Osteoblast (primary cell): ENCODE data around the gene DMWD. TPM values are rescaled to one million over a fixed set of nuclear protein-coding genes. Genes with fewer than 3 reads are reported as not detected.

Source experiments
- DNase-seq: peaks from one replicate; pipeline ENCODE4 v3.0.0; 2011; ENCODE audit warnings: low spot score, mixed read lengths; ENCODE audit not compliant: insufficient read length; ENCODE audit errors: missing footprints
- H2AFZ ChIP-seq: 2 replicates; pipeline ENCODE4 v1.6.0; 2011; ENCODE audit warnings: mild to moderate bottlenecking, low read length
- H3K27ac ChIP-seq: 2 replicates; pipeline ENCODE4 v1.5.1; 2011; ENCODE audit warnings: mild to moderate bottlenecking, low read depth, low read length, moderate library complexity
- H3K27me3 ChIP-seq: 2 replicates; pipeline ENCODE4 v1.6.0; 2012; ENCODE audit warnings: mild to moderate bottlenecking, control low read depth, inconsistent platforms, low read length, moderate library complexity; ENCODE audit not compliant: insufficient read depth
- H3K36me3 ChIP-seq: 2 replicates; pipeline ENCODE4 v1.5.1; 2011; ENCODE audit warnings: mild to moderate bottlenecking, low read length, control low read depth, moderate library complexity; ENCODE audit not compliant: insufficient read depth
- H3K4me1 ChIP-seq: 2 replicates; pipeline ENCODE4 v1.5.1; 2011; ENCODE audit warnings: mild to moderate bottlenecking, low read length, control low read depth, moderate library complexity; ENCODE audit not compliant: insufficient read depth
- H3K4me2 ChIP-seq: 2 replicates; pipeline ENCODE4 v1.6.0; 2011; ENCODE audit warnings: mild to moderate bottlenecking, low read length; ENCODE audit not compliant: insufficient read depth
- H3K4me3 ChIP-seq: fragments of 200-600 bp; sonication (generic); 3 replicates; pipeline ENCODE4 v1.5.1; 2012; ENCODE audit warnings: mild to moderate bottlenecking, low read length, inconsistent platforms; ENCODE audit not compliant: insufficient read depth
- H3K79me2 ChIP-seq: 2 replicates; pipeline ENCODE4 v1.6.0; 2012; ENCODE audit warnings: mild to moderate bottlenecking, low read length, control low read depth, inconsistent platforms; ENCODE audit not compliant: insufficient read depth
- H3K9me3 ChIP-seq: 2 replicates; pipeline ENCODE4 v1.5.1; 2011; ENCODE audit warnings: low read depth, low read length, control low read depth
- H4K20me1 ChIP-seq: 2 replicates; pipeline ENCODE4 v1.6.0; 2012; ENCODE audit warnings: mild to moderate bottlenecking, low read length, control low read depth; ENCODE audit not compliant: insufficient read depth
- total RNA-seq: library from RNA; depleted of rRNA; stranded (reverse); fragments of >200 nt; gene quantifications from 2 replicates; pipeline ENCODE4 v1.2.3, GENCODE V29; 2012
- TF ChIP-seq, protein P1 (sequence below): IDR thresholded peaks from 2 replicates; pipeline ENCODE4 v1.5.1; 2011; ENCODE audit warnings: mild to moderate bottlenecking, low read depth, low read length, moderate library complexity; ENCODE audit errors: extremely low read depth

Gene DMWD
- total RNA-seq, 1 donor: 48.5 TPM

DNA sequence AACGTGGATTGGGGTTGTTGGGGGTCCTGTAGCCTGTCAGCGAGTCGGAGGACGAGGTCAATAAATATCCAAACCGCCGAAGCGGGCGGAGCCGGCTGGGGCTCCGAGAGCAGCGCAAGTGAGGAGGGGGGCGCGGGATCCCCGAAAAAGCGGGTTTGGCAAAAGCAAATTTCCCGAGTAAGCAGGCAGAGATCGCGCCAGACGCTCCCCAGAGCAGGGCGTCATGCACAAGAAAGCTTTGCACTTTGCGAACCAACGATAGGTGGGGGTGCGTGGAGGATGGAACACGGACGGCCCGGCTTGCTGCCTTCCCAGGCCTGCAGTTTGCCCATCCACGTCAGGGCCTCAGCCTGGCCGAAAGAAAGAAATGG is 22.8 kb downstream of the DMWD start:
- peak overlapping the region; percentile 87 for H3K4me2 ChIP-seq
- H2AFZ ChIP-seq: no peak overlapping the region
- H4K20me1 ChIP-seq: peaks cover 11% of the 10 kb centered on the region
- H3K4me3 ChIP-seq: peak overlapping the region; percentile 76
- DNase-seq: no peak
- peak overlapping the region; percentile 69 for H3K27ac ChIP-seq
- H3K36me3 ChIP-seq: peaks cover 31% of the 10 kb centered on the region
- H3K27me3 ChIP-seq: no peaks in the 10 kb centered on the region
- H3K79me2 ChIP-seq: peaks cover 8% of the 10 kb centered on the region
- H3K9me3 ChIP-seq: no peaks in the 10 kb centered on the region
- H3K4me1 ChIP-seq: peaks cover 23% of the 10 kb centered on the region
- TF ChIP-seq, protein P1, sequence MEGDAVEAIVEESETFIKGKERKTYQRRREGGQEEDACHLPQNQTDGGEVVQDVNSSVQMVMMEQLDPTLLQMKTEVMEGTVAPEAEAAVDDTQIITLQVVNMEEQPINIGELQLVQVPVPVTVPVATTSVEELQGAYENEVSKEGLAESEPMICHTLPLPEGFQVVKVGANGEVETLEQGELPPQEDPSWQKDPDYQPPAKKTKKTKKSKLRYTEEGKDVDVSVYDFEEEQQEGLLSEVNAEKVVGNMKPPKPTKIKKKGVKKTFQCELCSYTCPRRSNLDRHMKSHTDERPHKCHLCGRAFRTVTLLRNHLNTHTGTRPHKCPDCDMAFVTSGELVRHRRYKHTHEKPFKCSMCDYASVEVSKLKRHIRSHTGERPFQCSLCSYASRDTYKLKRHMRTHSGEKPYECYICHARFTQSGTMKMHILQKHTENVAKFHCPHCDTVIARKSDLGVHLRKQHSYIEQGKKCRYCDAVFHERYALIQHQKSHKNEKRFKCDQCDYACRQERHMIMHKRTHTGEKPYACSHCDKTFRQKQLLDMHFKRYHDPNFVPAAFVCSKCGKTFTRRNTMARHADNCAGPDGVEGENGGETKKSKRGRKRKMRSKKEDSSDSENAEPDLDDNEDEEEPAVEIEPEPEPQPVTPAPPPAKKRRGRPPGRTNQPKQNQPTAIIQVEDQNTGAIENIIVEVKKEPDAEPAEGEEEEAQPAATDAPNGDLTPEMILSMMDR: no peak

DNA sequence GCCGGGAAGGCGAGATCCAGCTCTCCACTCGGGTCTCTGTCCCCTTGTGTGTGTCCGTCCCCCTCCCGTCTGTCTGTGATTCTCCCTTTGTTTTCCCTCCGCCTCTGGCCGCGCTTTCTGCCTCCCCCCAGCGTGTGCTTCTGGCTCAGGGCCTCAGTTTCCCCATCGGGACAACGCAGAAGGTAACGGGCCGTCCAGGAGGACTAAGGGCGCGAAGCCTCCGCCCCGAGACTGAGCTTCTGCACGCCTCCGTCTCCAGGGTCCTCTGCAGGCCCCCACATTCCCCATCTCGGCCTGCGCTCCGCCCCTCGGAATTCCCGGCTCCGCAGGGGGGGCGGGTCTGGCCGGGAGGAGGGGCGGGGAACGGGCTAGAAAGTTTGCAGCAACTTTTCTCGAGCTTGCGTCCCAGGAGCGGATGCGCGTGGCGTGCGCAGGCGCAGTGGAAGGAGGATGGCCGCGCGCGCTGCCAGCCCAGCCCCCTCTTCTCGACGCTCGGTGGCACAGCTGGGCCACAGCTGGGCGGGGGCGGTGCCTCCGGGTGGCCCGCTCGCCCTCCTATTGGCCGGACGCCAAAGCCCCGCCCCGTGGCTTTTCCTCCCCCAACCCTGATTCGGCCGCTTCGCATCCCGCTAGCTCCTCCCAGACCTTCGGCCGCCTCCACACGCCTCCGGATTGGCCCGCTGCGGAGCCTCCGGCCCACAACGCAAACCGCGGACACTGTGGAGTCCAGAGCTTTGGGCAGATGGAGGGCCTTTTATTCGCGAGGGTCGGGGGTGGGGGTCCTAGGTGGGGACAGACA is 23.5 kb downstream of the DMWD start, which contains the start of gene SIX5:
Gene SIX5 (minus strand): TSS at position 269 of the 799 bp plus-strand sequence. CDS start 408 bp downstream, outside the sequence.
- Histone ChIP-seq H2AFZ (peak within 1 kb of the TSS; percentile 18), H3K4me2 (peak within 1 kb of the TSS; percentile 96), H3K4me1 (peaks cover 23% of the 10 kb centered on the region), H3K9me3 (no peaks in the 10 kb centered on the region), H3K27me3 (no peaks in the 10 kb centered on the region), H3K36me3 (peaks cover 26% of the 10 kb centered on the region), H3K4me3 (peak within 1 kb of the TSS; percentile 76), H4K20me1 (peaks cover 11% of the 10 kb centered on the region), H3K27ac (peak within 1 kb of the TSS; percentile 79), H3K79me2 (peaks cover 8% of the 10 kb centered on the region)
- TF ChIP-seq, protein P1: no peak
- peak; percentile 100 for DNase-seq

DNA sequence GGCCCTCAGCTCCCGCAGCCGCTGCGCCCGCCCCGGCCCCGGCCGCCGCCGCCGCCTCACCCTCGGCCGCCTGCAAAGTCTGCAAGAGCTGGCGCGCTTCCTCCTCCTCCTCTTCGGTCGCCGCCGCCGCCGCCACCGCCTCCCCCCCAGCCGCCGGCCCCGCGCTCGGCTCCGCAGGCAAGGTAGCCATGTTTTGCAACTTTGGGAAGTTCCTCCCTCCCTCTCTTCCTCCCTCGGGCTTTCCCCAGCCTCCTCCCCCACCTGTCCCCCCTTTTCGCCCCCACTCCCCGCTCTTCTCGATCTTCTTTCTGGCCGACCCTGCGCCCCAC is 24.0 kb downstream of the DMWD start:
- H3K4me3 ChIP-seq: peak overlapping the region; percentile 76
- H3K79me2 ChIP-seq: peaks cover 8% of the 10 kb centered on the region
- H3K4me2 ChIP-seq: peak overlapping the region; percentile 96
- H3K36me3 ChIP-seq: peaks cover 25% of the 10 kb centered on the region
- H3K27ac ChIP-seq: peak overlapping the region; percentile 79
- H3K9me3 ChIP-seq: no peaks in the 10 kb centered on the region
- H2AFZ ChIP-seq: no peak overlapping the region
- TF ChIP-seq, protein P1: no peak
- H3K4me1 ChIP-seq: peaks cover 23% of the 10 kb centered on the region
- DNase-seq: peak; percentile 95
- peaks cover 11% of the 10 kb centered on the region for H4K20me1 ChIP-seq
- no peaks in the 10 kb centered on the region for H3K27me3 ChIP-seq

DNA sequence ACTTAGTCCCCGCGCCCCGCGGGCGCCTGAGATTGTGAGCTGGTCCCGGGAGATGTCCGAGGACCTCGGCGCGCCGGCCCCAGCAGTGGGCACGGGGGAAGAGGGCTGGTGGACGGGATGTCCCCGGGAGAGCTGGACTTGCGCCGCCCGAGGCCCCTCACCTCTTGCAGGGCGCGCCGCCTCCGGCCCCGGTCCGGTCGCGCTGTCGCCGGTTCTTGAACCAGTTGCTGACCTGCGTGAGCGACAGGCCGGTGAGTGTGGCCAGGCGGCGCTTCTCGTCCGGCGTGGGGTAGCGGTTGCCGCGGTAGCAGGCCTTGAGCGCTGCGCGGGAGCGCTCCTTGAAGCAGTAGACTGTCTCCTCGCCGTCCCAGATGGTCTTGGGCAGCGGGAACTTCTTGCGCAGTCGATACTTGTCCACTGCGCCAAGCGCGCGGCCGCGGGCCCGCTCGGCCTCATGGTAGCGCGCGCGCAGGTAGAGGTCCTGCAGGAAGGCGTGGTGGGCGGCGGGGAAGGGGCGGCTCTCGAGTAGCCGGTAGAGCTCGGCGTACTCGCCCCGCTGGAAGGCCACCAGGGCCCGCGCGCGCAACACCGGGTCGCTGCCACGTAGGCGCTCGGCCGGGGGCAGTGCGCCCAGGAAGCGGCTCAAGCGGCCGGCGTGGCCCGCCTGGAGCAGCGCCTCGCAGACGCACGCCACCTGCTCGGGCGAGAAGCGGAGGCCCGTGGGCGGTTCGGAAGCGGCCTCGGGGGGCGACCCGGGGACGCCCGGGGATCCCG is 24.6 kb downstream of the DMWD start:
- H3K79me2 ChIP-seq: peaks cover 8% of the 10 kb centered on the region
- DNase-seq: peak; percentile 93
- H3K27me3 ChIP-seq: no peaks in the 10 kb centered on the region
- TF ChIP-seq, protein P1: no peak
- H3K27ac ChIP-seq: peak overlapping the region; percentile 79
- H3K4me1 ChIP-seq: peaks cover 23% of the 10 kb centered on the region
- peaks cover 19% of the 10 kb centered on the region for H3K36me3 ChIP-seq
- peak overlapping the region; percentile 76 for H3K4me3 ChIP-seq
- H4K20me1 ChIP-seq: peaks cover 11% of the 10 kb centered on the region
- no peaks in the 10 kb centered on the region for H3K9me3 ChIP-seq
- H3K4me2 ChIP-seq: peak overlapping the region; percentile 96
- no peak overlapping the region for H2AFZ ChIP-seq
